LHCN-M2 (cell line): ENCODE data around the gene PRX. TPM values are rescaled to one million over a fixed set of nuclear protein-coding genes. Genes with fewer than 3 reads are reported as not detected.
"Not testable (repeated sequence)": the region's sequence is repeated elsewhere in the genome, so short reads cannot be mapped to it uniquely, and the experiment has no call there.

Experiments
- DNase-seq: peaks from one replicate; pipeline ENCODE4 v3.0.0-alpha.2; 2012; ENCODE audit warnings: low read depth
- polyA plus RNA-seq: library from polyadenylated mRNA; unstranded; fragments of >200 nt; gene quantifications from one replicate; pipeline ENCODE4 v1.2.1, GENCODE V29; 2012; ENCODE audit warnings: missing spikeins
- total RNA-seq: library from RNA; depleted of rRNA; stranded (reverse); fragments of >200 nt; gene quantifications from 2 replicates; pipeline ENCODE4 v1.2.3, GENCODE V29; 2014; rRNA removed

Gene PRX, protein sequence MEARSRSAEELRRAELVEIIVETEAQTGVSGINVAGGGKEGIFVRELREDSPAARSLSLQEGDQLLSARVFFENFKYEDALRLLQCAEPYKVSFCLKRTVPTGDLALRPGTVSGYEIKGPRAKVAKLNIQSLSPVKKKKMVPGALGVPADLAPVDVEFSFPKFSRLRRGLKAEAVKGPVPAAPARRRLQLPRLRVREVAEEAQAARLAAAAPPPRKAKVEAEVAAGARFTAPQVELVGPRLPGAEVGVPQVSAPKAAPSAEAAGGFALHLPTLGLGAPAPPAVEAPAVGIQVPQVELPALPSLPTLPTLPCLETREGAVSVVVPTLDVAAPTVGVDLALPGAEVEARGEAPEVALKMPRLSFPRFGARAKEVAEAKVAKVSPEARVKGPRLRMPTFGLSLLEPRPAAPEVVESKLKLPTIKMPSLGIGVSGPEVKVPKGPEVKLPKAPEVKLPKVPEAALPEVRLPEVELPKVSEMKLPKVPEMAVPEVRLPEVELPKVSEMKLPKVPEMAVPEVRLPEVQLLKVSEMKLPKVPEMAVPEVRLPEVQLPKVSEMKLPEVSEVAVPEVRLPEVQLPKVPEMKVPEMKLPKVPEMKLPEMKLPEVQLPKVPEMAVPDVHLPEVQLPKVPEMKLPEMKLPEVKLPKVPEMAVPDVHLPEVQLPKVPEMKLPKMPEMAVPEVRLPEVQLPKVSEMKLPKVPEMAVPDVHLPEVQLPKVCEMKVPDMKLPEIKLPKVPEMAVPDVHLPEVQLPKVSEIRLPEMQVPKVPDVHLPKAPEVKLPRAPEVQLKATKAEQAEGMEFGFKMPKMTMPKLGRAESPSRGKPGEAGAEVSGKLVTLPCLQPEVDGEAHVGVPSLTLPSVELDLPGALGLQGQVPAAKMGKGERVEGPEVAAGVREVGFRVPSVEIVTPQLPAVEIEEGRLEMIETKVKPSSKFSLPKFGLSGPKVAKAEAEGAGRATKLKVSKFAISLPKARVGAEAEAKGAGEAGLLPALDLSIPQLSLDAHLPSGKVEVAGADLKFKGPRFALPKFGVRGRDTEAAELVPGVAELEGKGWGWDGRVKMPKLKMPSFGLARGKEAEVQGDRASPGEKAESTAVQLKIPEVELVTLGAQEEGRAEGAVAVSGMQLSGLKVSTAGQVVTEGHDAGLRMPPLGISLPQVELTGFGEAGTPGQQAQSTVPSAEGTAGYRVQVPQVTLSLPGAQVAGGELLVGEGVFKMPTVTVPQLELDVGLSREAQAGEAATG (N-terminal part only)
- total RNA-seq: 1.6 and 1.8 TPM in 2 replicates
- 1.6 TPM for polyA plus RNA-seq

DNA sequence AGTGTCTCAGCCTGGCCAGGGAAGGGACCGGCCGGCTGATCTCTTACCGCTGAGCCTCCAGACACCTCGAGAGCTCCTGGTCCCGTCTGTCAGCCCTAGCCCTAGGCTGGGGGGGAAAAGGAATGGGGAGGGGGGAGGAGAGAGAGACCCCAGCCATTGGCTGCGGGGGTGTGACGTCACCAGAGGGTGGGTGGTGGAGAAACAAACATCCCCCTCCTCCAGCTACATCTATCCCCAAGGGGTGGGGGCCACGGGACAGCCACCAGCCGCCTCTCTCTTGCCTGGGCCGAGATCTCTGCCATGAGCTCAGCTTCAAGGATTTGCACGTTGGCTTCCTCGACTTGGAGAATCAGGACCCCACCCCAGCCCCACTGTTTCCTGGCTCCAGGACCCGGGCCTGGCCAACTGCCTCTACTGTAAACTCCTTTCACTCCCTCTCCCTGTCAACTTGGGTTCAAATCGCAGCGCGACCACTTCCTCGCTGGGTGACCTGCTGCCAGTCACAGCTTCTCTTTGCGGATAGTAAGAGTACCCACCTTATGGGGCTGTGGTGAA lies at the start of gene PRX:
PRX (minus strand) TSS at position 88 of the 555 bp plus-strand sequence. CDS start 5,446 bp downstream, outside the sequence.
- DNase-seq: no peak

DNA sequence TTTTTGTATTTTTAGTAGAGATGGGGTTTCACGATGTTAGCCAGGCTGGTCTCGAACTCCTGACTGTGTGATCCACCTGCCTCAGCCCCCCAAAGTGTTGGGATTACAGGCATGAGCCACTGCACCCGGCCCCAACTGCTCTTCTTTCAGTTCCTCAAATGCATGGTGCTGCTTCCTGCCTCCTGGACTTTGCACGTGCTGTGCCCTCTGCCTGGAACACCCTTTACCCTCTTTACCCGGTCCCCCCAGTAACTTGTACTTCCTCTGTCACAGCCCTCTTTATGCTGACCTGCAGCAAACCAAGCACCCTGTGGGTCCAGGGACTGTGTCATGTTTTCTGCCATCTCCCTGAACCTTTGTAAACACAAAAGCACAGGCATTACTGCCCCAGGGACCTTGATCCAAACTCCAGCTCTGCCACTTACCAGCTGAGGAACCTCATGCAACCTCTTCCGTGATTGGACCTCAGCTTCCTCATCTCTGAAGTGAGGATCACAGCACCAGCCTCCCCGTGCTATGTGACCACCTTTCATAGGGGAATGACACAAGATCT lies 48.6 kb upstream of the PRX start:
- DNase-seq: no peak

DNA sequence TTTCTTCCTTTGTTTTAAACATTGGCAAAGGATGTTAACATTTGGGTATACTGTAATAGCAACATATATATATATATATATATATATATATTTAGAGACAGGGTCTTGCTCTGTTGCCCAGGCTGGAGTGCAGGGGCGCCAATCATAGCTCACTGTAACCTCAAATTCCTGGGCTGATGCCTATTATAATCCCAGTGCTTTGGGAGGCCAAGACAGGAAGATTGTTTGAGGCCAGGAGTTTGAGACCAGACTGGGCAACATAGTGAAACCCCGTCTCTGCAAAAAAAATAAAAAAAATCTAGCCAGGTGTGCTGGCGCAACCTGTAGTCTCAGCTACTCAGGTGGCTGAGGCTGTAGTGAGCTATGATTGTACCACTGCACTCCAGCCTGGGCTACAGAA lies 47.0 kb upstream of the PRX start:
- DNase-seq: no peak

DNA sequence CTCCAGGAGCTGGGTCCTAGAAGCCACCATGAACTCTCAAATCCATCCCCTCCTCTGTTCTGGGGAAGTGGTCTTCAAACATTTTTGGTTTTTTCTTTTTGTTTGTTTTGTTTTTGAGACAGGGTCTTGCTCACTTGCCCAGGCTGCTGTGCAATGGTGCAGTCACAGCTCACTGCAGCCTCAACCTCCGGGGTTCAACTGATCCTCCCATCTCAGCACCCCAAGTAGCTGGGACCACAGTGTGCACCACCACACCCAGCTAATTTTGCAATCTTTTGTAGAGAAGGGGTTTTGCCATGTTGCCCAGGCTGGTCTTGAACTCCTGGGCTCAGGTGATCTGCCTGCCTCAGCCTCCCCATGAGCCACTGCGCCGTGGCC lies 45.4 kb upstream of the PRX start:
- no peak for DNase-seq

DNA sequence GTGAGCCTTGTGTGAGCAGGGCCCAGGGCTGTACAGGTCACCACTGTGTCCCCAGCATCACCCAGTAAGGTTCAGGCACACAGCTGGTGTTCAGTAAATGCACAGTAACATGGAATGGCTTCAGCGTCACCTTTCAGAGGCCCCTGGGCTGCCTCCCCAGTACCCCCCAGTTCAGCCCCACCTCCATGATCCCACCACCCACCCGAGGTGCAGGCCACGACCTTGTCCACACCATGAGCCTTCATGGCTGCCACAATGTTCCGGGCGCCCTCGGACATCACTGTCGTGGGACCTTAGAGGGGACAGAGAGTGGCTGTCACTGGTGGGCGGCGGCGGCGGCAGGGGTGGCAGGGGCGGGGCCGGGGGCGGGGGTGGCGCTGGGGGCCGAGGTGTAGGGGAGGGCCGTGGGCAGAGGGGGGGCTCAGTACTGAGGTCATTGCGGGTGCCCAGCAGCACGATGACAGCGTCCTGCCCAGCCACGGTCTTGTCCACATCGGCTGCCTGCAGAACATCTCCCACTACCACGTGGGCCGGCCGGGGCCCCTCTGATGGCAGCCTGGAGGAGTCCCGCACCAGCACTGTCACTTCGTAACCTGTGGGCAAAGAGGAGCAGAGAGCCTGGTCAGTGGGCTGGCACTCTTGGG lies 44.9 kb upstream of the PRX start:
- no peak for DNase-seq

DNA sequence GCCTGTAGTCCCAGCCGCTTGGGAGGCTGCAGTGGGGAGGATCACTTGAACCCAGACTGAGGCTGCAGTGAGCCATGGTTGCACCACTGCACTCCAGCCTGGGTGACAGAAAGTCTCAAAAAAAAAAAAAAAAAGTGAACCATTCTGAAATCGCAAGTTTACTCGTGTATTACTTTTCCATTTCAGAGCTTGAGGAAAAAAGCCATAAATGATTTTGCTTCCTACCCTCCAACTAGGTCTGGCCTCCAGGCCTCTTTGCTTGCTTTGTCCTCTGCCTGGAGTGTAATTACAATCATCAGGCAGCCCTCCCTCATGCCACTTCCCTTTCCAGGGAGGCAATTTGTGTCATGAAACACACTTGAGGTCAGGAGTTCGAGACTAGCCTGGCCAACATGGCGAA lies 43.9 kb upstream of the PRX start:
- DNase-seq: no peak

DNA sequence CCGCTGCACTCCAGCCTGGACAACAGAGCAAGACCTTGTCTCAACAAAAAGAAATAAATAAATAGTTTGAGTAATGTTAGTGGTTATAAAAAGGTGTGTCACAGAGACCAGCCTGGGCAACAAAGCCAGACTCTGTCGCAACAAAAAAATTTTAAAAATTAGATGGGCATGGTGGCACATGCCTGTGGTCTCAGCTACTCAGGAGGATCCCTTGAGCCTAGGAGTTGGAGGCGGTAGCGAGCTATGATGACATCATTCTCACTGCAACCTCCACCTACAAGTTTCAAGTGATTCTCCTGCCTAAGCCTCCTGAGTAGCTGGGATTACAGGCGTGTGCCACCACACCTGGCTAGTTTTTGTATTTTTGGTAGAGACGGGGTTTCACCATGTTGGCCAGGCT lies 40.8 kb upstream of the PRX start:
- not testable (repeated sequence) for DNase-seq

DNA sequence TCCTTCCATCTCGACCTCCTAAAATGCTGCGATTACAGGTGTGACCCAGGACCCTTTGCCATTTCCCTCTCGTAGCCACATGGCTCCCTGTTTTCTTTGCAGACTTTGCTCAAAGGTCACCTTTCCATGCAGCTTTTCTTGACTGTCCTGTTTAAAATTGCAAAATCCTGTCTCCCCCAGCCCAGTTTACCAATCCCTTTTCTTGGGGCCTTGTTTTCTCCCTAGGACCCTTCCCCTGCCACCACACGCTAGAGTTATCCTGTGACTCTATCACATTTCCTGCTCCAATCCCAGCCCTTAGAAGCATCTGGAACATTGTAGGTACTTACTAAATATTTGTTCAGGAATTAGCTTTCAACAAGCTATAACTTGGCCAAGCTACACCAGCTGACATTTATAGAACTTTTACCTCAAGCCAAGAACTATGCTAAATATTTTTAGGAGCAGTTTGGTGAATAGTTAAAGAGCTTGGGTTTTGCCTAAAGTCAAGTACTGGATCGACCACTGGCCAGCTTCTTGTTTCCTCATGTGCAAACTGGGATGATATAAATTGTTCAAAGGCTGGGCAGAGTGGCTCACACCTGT lies 40.1 kb upstream of the PRX start:
- DNase-seq: no peak

DNA sequence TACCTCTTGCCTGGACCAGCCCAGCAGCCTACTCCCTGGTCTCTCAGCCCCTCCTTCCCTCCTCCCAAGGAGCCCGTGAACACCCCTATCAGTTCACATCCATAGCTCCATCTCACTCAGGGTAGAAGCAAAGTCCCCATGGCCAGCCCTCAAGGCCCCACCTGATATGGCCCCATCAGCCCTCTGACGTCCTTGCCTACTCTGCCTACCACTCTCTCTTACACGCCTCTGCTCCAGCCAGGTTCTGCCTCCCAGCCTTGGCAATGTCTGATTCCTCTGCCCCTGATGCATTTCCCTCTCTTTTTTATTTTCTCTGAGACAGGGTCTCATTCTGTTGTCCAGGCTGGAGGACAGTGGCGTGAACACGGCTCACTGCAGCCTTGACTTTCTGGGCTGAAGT lies 38.8 kb upstream of the PRX start:
- DNase-seq: no peak

DNA sequence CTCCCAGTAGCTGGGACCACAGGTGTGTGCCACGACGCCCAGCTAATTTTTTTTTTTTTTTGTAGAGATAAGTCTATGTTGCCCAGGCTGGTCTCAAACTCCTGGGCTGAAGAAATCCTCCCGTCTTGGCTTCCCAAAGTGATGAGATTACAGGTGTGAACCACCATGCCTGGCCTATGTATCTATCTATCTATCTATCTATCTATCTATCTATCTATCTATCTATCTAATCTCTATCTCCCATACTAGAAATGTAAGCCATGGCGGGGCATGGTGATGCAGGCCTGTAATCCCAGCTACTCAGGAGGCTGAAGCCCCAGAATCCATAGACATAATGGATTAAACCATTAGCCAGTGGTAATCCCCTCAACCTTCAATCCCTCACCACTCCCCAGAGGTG lies 37.5 kb upstream of the PRX start:
- DNase-seq: no peak

DNA sequence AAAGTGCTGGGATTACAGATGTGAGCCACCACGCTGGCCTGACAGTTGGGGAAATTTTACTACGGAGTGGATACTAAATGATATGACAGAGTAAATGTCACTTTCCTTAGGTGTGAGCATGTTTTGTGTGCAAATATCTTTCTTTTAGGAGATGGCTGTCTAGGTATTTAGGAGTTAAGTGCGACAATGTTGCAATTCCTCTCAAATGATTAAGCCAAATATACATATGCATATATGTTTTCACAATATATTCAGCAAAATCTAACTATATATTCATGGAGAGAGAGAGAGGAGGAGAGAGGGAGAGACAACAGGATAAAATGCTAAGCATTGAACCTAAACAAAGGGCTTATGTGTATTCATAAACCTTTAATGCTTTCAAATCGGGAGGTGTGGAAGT lies 36.3 kb upstream of the PRX start:
- no peak for DNase-seq

DNA sequence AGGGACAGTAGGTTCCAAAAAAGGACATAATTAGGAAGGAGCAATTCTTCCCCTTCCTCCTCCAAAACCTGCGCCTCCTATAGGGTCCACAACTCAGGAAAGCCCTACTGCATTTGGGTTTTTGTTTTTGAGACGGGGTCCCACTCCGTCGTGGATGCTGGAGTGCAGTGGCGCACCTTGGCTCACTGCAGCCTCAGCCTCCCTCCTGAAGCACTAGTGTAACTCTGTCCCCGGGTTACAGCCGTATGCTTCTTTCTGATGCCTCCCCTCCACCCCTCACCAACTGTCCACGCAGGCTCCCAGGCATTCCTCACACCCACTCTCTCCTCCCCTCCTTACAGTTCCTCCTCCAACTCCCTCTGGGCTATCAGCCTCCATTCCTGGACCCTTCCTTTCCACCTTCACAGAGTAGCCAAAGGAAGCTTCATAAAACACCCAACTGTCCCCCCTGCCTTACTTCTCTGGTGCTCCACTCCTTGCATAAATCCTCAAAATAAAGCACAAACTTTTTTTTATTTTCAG lies 33.1 kb upstream of the PRX start:
- DNase-seq: no peak

DNA sequence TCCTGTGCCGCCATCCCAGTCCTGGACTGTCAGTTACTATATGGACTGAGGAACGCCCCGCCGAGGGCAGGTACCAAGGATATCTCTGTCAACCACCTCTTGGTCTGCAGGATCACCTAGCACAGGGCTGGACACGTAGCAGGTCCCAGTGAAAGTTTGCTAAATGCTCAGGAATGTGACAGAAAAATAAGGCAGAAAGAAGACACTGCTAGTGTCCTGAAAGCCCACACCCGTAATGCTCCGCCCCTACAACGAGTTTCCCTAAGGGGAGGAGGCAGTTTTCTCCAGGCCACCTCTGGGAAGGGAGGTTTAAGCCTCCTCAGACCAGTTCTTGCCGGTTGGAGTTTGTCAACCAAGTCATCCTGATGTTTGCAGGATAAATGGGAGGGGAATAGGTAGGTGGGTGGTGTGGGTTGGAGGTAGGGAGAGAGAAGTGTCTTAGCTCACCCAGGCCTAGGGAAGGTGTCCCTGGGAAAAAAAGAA lies 32.6 kb upstream of the PRX start:
- peak; percentile 12 for DNase-seq

DNA sequence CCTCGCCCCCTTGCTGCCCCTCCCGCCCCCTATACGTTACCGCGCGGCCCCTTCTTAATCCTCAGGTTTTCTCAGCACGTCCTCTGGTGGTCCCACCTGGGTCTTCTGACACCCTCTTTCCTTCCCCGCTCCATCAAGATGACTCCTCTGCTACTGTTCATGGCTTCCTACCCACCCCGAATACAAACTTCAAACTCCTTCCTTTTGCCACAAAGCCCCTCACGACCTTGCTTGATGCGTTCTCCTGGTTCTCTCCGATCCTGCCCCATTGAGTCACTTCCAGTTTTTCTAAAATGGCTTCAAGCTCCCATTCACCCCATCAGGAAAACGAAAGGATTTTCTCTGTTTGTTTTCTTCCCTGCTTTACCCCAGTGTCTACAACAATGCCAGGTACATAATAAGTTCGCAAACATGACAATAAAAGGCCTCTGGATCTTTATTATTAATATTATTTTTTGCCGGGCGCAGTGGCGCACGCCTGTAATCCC lies 31.7 kb upstream of the PRX start:
- DNase-seq: no peak

DNA sequence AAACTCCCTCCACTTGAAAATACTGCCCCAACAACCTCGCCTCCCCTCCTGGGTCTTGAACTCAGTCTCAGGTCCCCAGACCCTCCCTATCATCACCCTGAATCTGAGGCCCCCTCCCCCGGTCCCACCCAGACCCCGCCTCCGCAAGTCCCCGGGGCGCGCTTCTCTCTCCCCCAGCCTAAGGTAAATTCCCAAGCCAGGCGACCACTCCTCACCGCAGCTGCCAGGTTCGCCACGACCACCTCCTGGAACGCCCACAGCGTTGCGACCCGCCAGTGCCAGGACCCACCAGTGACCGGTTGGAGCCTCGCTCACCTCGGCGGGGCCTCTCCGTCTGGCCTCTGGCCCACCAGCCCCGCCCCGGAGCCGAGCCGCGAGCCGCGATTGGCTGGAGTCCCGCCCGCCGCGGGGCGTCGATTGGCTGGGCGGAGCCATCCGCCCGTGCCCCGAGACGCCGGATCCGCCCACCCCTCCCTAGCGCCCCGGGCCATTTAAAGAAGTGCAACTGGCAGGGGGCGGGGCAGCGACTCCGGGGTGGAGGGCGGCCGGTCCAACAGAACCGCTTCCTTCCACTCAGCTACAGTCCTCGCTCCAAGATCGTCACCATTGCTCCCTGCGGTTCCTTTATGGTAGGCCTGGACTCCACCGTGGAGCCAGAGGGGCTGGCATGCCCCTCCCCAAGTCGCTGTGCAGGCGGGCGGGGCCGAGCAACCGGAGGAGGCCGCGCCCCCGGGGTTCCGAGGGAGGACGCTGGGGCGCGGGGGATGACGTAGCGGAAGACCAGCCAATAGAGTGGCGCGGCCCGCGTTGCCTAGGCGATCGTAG lies 31.0 kb upstream of the PRX start, which contains the start of gene SERTAD3:
SERTAD3 (minus strand) TSS at position 336 of the 825 bp plus-strand sequence. CDS start 2,255 bp downstream, outside the sequence.
- DNase-seq: peak; percentile 91

DNA sequence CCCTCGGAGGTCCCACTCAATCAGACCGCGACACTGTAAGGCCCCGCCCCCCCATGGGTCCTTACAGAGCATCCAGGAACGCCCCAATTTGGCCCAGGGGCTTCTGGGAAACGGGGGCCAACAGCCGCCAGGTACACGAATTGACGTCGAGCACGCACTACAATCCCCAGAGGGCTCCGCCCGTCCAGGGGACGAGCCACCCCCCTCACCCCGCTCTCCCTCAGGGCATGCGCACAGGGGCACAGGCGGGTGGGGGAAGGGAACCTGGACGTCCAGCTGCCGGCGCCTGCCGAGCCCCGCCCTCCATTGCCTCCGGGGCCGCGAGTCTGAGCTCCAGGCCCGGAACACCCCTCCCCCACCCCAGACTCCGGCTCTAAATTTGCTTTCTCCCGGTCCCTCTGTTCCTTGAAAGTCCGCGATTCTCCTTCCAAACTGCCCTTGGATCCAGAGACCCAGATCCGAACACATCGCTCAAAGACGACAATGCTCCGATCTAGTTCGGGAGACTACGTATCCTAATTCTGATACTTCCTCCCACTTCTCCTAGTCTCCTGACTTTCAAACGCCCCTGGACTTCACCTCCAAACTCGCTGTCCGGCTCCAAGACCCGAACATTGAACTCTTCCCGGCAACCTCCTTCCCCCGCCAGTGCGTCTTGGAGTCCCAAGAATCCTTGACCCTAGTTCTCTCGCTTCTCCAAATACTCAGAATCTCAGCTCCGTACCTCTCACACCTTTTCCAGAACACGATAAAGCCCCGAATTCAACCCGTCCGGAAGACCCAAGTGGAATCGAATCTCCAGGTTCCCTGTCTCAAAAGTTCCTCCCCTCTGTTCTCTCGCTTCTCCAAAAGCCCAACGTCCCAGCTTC lies 30.2 kb upstream of the PRX start:
- DNase-seq: peak; percentile 99

DNA sequence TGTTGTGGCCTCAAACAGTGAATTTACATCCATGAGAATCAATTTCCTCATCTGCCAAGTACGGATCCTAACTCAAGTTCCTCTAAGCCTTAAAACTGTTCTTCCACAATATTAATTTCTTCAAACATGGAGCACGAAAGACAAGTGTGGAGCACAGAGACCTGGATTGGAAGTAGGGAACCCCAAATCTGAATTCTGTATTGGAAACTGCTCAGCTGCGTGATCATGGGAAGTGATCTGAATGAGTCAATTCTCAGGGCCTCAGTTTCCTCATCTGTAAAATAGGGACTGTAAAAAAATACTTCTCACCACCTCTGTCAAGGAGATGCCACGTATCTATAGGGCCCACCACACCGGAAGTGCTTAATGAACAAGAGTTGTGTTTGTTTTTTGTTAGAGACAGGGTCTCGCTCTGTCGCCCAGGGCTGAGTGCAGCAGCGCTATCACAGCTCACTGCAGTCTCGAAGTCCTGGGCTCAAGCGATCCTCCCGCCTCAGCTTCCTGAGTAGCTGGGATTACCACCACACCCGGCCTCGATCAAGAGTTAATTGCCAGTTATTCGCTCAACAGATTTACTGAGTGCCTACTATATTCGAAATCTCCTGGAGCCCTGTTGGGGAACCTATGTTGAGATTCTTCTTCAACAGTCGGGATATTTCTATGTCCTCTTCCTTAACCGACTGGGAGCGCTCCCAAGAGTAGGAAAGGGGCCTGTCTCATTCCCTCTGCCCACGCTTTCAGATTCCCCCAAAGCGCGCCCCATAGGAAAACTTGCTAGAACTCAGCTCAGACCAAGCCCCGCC lies 29.4 kb upstream of the PRX start:
- DNase-seq: no peak
